Measurements from ENCODE around the gene CLEC20A.

GRCh38 chr1:178543290-178543607 is 46.5 kb upstream of the CLEC20A start:
- TF ChIP-seq CTCF (IDR thresholded peaks at IDR 0.05) (no peak), POLR2A (IDR thresholded peaks at IDR 0.05) (no peak)

Measured in right lobe of liver (tissue), 4 donors.